Stimulated activated CD8-positive, alpha-beta memory T cell treated with anti-CD3 and anti-CD28 coated beads, Interleukin-7, amount 100 ng/mL, for 48 hours (primary cell): ENCODE results near the gene HYAL4.
"Not testable (repeated sequence)": the region's sequence is repeated elsewhere in the genome, so short reads cannot be mapped to it uniquely, and the experiment has no call there.

Experiments used
- DNase-seq, 2 donors: peaks; one replicate each; pipeline ENCODE4 v3.0.0-alpha.2; 2020; ENCODE audit warnings: low read depth in 1 of 2; ENCODE audit errors: extremely low read depth in 1 of 2

HYAL4 gene

DNA sequence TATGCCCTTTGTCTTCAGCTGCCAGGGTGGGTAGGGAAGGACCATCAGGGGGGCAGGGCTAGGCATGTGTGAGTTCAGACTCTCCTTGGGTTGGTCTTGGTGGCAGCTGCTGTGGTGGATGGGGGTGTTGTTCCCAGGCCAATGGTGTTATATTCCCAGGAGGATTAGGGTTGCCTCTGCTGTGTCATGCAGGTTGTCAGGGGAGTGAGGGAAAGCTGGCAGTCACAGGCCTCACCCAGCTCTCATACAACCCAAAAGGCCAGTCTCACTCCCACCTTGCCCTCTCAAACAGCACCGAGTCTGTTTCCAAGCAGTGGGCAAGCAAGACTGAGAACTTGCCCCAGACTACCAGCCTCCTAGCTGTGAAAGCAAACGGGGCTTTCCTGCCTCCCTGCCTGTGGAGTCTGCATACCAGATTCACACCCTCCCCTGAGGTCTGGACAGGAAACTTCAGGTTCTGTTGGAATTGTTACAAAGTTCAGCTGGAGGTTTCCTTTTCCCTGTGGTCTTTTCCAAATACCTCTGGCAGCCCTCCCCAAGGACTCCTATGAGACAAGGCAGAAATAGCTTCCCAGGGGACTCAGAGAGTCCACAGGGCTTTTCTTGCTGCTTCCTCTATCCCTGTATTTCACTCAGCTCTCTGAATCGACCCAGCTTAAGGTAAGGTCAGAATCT lies 1.4 kb downstream of the HYAL4 start:
- no peak for DNase-seq

DNA sequence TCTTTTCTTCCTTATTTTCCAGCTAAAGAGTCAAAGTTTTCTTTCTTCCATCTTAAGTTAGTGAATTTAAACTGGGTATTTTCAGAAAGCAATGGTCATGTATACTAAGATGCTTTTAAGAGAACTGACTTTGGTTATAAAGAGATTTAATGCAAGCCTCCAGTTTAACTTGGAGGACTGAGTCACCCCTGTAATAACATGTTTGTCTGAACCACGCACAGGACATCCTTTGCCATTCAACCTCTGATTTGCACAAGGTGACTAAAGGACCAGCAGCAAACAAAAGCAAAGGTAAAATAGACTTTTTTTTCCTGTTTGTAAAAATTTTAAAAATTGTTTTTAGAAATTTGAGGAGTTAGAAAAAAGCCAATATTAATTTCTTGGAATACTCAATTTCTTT lies 2.9 kb downstream of the HYAL4 start:
- DNase-seq = no peak

DNA sequence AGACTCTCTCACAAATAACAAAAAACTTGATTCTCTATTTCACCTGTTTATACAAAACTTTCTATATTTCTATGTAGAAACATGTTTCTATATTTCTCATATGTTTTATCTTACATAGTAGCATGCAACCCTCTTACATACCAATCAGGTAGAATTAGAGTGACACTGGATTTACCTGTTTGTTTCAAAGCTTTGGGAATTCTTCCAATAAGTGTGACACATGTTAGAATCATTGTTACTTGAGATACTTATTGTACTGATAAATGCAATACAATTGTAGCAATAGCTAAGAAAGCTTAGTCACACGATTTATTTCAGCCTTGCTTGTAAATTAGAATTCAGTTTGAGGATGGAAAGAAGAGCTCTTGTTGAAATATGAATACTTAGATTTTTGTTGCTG lies 4.9 kb downstream of the HYAL4 start:
- no peak for DNase-seq

DNA sequence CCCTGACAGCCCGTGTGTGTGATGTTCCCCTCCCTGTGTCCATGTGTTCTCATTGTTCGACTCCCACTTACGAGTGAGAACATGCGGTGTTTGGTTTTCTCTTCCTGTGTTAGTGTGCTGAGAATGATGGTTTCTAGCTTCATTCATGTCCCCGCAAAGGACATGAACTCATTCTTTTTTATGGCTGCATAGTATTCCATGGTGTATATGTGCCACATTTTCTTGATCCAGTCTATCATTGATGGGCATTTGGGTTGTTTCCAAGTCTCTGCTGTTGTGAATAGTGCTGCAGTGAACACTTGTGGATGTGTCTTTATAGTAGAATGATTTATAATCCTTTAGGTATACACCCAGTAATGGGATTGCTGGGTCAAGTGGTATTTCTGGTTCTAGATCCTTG lies 6.4 kb downstream of the HYAL4 start:
- DNase-seq = not testable (repeated sequence)

DNA sequence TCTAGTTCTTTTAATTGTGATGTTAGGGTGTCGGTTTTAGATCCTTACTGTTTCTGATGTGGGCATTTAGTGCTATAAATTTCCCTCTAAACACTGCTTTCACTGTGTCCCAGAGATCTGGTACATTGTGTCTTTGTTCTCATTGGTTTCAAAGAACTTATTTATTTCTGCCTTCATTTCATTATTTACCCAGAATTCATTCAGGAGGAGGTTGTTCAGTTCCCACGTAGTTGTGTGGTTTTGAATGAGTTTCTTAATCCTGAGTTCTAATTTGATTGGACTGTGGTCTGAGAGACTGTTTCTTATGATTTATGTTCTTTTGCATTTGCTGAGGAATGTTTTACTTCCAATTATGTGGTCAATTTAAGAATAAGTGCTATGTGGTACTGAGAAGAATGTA lies 9.3 kb downstream of the HYAL4 start:
- DNase-seq = not testable (repeated sequence)

DNA sequence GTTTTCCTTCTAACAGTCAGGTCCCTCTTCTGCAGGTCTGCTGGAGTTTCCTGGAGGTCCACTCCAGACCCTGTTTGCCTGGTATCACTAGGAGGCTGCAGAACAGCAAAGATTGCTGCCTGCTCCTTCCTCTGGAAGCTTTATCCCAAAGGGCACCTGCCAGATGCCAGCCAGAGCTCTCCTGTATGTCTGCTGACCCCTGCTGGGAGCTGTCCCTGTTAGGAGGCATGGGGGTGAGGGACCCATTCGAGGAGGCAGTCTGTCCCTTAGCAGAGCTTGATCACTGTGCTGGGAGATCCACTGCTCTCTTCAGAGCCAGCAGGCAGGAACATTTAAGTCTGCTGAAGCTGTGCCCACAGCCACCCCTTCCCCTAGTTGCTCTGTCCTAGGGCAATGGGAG lies 11.5 kb downstream of the HYAL4 start:
- not testable (repeated sequence) for DNase-seq

DNA sequence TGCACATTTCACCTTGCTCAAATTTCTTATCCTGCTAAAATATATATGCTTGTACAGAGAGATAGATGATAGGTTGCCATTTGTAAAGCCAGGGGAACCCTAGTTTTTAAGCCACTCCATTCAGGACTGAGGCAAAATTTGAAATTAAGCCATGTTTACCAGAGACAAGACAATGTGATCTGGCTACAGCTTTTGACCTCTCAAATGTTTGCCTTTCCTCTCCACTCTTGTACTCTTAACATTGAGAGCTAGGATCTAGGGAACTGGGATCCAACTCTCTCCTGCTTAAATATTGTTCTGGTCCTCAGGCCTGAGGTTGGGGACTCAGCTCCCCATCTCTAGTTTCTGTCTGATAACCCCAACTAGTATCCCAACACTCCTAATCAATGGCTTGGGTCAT lies 15.9 kb downstream of the HYAL4 start:
- DNase-seq = no peak

DNA sequence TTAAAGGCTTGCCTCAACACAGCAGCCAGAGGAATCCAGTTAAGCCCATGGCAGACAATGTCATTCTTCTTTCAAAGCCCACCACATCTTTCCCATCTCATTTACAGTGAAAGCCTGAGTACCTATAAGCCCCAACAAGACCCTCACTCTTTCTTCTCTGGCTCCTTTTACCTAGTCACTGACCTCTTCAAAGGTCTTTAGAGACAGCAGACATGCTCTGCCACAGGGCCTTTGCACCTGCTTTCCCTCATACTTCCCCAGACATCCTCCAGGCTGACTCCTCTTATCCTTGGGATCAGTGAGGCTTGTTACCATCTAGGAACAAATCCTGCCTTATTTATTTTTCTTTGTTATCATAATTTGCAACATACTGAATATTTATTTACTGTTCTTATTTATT lies 17.8 kb downstream of the HYAL4 start:
- no peak for DNase-seq

DNA sequence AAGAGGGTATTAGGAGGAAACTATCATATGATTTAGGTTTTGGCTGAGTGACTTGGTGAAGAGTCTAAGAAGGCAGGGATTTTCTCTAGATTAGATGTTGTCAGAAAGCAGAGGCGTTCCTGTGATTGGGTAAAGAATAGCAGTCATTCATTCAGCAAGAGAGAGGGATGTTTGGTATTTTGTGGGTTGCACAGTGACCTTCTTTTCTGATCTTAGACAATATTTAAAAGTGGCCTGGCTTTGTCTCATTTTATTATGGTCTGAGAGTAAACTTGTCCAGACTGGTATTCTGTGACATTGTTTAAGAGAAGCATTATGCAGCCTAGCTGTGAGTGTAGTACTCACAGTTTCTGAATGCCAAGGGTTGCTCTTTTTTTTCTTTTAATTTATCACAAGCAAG lies 18.5 kb downstream of the HYAL4 start:
- DNase-seq = no peak

DNA sequence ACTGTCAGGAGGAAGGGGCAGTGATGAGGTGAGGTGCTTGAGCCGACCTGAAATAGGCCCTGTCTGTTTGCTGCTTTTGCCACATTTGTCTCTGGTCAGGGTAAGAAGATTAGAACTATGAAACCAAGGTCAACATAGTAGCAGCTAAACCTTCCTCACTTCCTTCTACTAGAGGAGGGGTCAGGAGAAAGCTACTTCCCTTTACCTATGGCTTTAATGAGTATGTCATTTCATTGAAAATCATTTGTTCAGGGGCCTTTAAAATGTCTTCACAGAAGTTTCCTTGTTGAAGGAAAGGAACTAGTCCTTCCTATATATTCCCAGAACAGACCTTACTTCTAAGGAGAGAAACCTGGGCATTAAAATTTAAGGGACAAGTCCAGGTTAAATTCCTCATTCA lies 19.0 kb downstream of the HYAL4 start:
- no peak for DNase-seq

DNA sequence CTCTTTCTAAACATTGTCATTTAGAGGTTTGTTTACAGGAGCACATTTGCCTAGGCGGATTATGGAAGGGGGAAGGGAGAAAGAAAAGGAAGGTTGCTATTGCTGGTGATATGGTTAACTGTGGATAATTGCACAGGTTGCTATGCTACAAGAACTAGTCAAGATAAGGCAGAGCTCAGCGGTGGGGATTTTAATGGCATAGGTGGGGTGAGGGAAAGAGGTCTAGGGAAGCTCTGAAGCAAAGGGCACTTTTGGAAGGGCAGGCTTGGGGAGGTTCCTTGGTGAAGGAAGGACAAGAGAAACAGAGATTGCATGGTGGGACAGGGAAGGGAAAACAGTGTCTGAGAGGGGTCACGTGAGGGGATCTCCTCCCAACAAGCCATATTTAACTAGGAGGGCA lies 19.5 kb downstream of the HYAL4 start:
- no peak for DNase-seq

DNA sequence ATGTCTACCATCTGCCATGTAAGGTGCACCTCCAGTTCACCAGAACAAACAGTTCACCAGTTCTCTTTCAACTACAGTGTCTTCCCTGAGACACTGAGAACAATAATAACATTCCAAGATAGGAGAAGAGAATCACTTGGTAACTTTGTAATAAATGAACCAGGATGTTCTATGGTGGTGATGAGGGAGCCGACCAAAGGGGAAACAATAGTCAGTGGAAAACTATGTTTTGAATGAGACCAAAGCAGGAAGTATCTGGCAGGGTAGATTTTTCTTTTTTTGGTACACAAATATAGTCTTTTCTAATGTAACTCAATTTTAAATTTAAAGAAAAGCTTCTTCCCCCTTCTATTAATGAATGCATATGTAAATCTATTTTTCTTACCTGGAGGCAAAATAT lies 20.0 kb downstream of the HYAL4 start:
- DNase-seq = no peak

DNA sequence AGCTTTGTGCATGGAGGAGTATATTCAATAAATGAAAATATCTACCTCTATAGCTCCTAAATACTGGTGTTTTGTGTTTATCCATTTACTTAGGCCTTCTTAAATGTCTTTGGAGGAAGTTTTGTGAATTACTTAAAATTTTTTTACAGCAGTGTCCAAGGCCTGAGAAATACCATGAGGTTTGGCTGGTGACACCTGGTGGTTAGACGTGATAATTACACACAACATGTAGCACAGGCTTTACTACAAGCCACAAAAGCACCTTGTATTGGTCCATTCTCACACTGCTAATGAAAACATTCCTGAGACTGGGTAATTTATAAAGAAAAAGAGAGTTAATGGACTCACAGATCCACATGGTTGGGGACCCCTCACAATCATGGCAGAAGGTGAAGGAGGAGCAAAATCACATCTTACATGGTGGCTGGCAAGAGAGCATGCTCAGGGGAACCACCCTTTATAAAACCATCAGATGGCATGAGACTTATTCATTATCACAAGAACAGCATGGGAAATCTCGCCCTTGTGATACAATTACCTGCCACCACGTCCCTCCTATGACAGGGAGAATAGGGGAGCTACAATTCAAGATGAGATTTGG lies 20.6 kb downstream of the HYAL4 start:
- peak in 1 of 2 donors; percentile 18 for DNase-seq

DNA sequence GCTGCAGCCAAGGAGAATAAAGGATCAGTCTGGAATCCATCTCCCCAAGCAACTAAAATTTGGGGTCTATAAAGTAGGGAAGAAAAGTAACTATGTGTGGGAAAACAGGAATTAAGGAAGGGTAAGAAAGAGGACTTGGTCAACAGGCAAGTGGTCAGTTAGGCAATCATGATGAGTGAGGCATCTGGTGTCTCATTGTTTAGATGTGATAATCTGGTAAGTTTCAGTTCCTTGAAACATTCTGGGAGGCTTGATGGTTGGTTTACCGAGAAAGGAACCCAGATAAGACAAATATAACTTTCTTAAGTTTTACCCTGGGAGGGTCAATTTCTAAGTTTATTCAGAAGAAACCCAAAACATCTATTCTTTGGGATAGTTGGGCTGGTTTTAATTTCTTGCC lies 22.3 kb downstream of the HYAL4 start:
- DNase-seq = no peak

DNA sequence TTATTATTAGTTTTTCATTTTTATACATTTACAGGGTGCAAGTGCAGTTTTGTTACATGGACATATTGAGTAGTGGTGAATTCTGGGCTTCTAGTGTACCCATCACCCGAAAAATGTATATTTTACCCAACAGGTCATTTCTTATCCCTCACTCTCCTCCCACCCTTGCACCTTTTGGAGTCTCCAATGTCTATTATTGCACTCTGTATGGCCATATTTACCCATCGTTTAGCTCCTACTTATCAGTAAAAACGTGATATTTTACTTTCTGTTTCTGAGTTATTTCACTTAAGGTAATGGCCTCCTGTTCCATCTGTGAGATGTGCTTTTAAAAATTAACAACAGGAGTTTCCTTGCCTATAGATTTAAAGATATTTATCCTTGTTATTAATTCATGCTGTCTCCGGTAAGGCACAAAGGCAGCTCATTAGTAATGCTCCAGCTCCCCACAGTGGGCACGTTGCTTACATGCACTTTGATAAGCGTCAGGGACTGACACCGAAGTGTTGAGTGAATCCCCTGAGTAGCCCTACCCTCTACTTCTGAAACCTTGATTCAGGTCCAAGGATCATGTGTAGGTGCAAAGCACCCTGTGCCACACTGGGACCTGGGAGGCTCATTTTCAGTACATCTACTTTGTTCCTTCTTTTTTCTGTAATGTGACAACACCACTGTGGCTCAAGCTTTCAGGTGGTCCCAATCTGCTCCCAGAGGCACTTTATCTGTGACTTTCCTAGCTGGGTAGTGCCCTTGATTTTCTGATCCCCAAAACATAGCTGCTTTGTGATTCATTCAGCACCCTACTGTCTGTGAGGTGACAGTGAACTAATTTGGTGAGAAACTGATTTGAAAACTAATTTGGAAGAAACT lies 27.3 kb downstream of the HYAL4 start:
- DNase-seq = peak in 1 of 2 donors; percentile 13

DNA sequence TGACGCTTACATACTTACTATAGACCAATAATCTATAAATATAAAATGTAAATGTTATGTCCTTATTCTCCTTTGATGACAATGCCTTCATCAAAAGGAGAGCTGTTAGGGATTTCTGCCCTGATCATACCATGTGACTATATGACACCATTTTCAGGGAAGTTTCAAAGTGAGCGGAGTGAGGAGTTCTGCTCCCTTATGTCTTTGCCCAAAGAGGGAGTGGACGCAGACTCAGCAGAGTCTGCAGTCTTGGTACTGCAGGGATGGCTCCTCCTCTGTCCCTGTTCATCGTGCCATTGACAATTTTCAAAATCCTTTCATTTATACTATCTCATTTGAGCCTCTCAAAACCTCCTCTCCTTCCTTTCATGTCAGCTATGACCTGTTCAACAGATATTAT lies 27.9 kb downstream of the HYAL4 start:
- no peak for DNase-seq

DNA sequence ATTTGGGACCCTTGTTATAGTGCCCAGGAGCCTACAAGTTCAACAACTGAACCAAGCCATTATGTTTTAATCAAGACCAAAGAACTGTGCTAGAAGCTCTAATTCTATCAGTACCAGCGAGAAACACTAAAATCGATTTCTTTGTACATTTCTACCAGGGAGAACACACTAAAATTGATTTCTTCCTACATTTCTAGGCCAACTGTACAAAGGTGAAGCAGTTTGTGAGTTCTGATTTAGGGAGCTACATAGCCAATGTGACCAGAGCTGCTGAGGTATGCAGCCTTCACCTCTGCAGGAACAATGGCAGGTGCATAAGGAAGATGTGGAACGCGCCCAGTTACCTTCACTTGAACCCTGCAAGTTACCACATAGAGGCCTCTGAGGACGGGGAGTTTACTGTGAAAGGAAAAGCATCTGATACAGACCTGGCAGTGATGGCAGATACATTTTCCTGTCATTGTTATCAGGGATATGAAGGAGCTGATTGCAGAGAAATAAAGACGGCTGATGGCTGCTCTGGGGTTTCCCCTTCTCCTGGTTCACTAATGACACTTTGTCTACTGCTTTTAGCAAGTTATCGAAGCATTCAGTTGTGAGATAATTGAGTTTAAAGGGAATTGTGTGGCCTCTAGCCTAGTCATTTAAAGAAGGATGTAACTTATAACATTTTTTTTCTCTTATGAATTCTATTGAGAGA lies 31.7 kb downstream of the HYAL4 start:
- DNase-seq = no peak

DNA sequence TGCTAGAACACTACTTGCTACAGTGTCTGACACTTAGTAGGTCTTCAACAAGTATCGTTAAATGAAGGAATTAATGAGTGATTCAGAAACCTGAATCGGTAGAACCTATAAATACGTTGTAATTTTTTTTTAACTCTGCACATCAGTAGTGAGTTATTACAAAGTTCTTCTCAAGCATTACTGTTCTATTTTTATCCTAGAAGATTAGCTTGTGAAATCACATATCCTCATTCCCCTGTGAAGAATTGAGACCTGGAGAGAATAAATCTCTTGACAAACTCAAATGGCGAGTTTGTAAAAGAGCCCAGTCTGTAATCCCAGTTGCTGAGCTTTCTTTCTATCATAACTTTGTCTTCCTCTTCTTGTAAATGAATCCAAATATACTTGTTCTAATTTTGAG lies 34.7 kb downstream of the HYAL4 start:
- DNase-seq = no peak

DNA sequence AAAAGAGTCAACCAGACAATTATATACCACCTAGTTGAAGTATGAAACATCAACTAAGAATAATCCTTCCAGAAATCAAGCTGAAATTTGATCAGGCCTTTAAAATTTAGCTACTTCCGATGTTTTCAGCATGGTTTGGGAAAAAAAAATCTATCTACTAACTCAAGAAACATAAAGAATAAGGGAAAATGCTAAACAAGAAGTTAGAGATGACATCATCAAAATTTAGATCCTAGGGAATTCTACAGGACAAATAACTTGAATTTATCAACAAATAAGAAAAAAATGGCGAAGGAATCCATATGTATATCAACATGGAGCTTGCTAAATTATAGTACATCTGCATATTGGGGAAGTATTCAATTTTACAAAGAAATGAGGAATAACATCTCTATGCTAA lies 36.3 kb downstream of the HYAL4 start:
- DNase-seq = no peak

DNA sequence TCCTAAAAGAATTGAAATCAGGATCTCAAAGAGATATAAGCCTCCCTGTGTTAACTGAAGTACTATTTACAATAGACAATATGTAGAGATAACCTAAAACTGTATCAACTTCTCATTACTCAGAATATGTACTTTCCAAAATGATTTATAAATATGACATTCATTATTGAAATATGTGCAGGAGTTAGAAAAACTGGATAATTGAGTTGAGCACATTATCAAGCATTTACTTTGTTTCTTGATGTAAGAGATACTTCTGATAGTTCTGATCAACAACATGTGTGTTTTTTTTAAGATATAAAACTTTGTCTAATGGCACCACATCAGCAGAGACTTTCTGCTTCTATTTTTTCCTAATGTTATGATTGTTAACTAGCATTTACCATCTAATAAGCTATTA lies 38.2 kb downstream of the HYAL4 start:
- DNase-seq = no peak

DNA sequence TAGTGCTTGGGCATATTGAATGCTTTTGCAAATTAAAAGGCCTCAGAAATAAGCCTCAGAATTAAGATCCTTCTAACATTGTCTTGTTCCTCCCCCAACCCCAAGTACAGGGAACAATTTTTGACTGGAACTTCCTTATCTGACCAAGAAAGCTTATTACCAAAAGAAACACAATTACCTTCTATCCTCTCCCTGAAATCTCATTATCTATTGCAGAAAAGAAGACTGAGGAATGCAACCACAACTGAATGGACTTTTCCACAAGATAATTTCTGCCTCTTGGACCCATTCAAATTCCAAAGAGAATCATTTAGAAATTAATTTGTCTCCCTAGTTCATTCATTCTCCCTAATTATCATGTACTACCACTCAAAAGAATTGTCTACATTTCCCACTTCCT lies 43.2 kb downstream of the HYAL4 start:
- DNase-seq = no peak
